ENCODE results near the gene ZNF277.
A peak's percentile ranks its signal among the peaks of the same experiment; 100 is the strongest.

The ZNF277 gene

DNA sequence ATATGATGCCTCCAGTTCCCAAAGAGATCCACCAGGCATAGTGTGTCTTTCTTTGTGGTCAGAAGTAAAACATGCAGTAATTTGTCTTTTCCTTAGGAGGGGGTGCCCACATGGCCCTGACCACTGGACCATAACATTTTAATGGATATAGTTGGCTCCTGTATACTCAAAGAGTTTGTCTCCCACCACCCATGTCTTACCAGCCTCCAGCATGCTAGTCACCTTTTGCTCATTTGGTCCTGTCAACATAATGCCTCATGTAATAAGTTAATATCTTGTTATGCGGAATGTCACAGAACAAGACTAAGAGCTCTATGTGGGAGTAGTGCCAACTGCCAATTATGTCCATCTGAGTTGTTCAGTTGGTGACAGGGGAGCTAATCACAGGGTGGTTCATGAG is 160.4 kb downstream of the ZNF277 start:
- no peak for DNase-seq (ENCODE audit: low read depth)
- H3K4me3 ChIP-seq (ENCODE audit: low read depth, low read length), result no peak overlapping the region

DNA sequence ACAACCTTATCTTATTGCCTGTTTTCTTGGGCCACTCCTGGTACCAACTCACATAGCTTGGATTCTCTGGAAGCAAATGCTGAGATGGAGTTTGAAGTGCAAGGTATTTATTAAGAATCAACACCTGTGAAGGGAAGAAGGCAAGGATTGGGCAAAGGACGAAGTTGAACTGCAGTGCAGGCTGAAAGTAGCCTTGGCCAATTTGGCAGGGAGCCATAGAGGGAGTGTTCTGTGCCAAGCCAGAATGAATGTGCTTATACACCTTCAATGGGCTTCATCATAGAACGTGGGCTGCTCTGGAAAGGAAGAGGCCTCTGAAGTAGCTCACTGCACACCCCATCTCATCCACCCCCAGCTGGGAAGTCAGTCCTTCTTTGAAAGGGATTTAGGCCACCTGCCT is 163.9 kb downstream of the ZNF277 start:
- no peak overlapping the region for H3K4me3 ChIP-seq (ENCODE audit: low read depth, low read length)
- no peak for DNase-seq (ENCODE audit: low read depth)

- no peak for DNase-seq (ENCODE audit: low read depth)
- no peak overlapping the region for H3K4me3 ChIP-seq (ENCODE audit: low read depth, low read length)
Measured at GRCh38 chr7:112371701-112372100, 165.2 kb downstream of the ZNF277 start.

GRCh38 chr7:112372101-112372500 is 165.6 kb downstream of the ZNF277 start:
- H3K4me3 ChIP-seq (ENCODE audit: low read depth, low read length), result no peak overlapping the region
- no peak for DNase-seq (ENCODE audit: low read depth)

- no peak overlapping the region for H3K4me3 ChIP-seq (ENCODE audit: low read depth, low read length)
- DNase-seq (ENCODE audit: low read depth), result no peak
Measured at GRCh38 chr7:112377593-112377992, 171.1 kb downstream of the ZNF277 start.

DNA sequence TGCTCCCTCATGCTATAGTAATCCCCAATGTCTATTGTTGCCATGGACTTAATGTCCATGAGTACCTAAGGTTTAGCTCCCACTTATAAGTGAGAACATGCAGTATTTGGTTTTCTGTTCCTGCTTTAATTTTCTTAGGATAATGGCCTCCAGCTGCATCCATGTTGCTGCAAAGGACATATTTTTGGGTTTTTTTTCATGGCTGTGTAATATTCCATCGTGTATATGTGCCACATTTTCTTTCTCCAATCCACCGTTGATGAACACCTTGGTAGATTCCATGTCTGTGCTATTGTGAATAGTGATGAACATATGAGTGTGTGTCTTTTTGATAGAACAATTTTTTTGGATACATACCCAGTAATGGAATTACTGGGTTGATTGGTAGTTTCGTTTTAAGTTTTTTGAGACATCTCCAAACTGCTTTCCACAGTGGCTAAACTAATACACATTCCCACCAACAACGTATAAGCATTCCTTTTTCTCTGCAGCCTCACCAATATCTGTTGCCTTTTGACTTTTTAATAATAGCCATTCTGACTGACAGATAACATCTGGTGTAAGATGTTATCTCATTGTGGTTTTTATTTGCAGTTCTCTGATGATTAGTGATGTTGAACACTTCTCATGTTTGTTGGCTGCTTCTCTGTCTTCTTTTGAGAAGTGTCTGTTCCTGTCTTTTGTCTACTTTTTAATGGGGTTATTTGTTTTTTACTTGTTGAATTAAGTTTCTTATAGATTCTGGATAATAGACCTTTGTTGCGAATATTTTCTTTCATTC is 175.0 kb downstream of the ZNF277 start:
- no peak for DNase-seq (ENCODE audit: low read depth)
- no peak overlapping the region for H3K4me3 ChIP-seq (ENCODE audit: low read depth, low read length)

- no peak for DNase-seq (ENCODE audit: low read depth)
- no peak overlapping the region for H3K4me3 ChIP-seq (ENCODE audit: low read depth, low read length)
Measured at GRCh38 chr7:112383671-112384417, 177.3 kb downstream of the ZNF277 start.

DNA sequence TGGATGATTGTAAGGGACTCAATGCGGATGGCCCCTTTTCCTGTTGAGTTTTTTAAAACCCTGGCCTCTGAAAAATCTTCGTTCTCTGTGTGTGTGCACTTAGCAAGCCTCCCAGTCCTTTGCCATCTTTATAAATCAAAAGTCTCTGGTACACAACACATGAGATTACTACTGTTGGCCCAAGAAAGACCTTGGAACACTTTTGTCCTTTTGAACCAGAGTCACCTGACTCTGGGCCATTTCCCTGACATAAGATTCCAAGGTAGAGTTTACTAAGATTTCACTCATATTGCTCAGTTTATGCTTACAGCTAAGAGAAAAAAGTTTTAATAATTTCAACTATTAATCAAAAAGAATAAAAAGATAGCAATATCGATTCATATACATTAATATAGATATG is 179.0 kb downstream of the ZNF277 start:
- DNase-seq (ENCODE audit: low read depth), result no peak

GRCh38 chr7:112386619-112387018 is 180.1 kb downstream of the ZNF277 start:
- no peak overlapping the region for H3K4me3 ChIP-seq (ENCODE audit: low read depth, low read length)
- no peak for DNase-seq (ENCODE audit: low read depth)

More for the DNA sequence above, 179.0 kb downstream of the ZNF277 start:
- H3K4me3 ChIP-seq (ENCODE audit: low read depth, low read length), result no peak overlapping the region

- H3K4me3 ChIP-seq (ENCODE audit: low read depth, low read length), result no peak overlapping the region
- no peak for DNase-seq (ENCODE audit: low read depth)
Measured at GRCh38 chr7:112390167-112390566, 183.7 kb downstream of the ZNF277 start.

DNA sequence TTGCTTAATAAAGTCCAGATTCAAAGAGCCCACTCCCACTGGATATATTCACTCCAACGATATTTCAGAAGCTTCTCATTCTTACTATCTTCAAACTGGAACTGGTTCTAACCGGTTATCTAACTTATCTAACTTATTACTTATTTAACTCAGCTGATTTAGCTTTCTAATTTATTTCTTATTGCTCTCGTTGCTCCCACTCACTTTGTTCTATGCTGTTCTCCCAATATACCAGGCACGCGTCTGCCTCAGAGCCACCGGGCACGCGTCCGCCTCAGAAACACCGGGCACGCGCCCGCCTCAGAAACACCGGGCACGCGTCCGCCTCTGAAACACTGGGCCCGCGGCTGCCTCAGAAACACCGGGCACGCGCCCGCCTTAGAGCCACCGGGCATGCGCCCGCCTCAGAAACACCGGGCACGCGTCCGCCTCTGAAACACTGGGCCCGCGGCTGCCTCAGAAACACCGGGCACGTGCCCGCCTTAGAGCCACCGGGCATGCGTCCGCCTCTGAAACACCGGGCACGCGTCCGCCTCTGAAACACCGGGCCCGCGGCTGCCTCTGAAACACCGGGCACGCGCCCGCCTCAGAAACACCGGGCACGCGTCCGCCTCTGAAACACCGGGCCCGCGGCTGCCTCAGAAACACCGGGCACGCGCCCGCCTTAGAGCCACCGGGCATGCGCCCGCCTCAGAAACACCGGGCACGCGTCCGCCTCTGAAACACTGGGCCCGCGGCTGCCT is 184.8 kb downstream of the ZNF277 start:
- peak overlapping the region; percentile 54 for H3K4me3 ChIP-seq (ENCODE audit: low read depth, low read length)
- peak; percentile 10 for DNase-seq (ENCODE audit: low read depth)

DNA sequence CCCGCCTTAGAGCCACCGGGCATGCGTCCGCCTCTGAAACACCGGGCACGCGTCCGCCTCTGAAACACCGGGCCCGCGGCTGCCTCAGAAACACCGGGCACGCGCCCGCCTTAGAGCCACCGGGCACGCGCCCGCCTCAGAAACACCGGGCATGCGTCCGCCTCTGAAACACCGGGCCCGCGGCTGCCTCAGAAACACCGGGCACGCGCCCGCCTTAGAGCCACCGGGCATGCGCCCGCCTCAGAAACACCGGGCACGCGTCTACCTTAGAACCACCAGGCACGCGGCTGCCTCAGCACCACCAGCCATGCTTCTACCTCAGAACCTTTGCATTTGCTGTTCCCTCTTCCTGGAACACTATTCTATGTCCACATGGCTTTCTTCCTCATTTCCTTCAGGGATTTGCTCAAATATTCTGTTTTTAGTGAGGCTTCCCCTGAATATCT is 185.4 kb downstream of the ZNF277 start:
- DNase-seq (ENCODE audit: low read depth), result peak; percentile 6
- peak overlapping the region; percentile 54 for H3K4me3 ChIP-seq (ENCODE audit: low read depth, low read length)
